Adrenal gland (tissue), 5 donors: ENCODE results near the gene SHH.

Experiments
- POLR2A ChIP-seq, 2 donors: fragments of 450-650 bp; IDR thresholded peaks; one replicate each; pipeline ENCODE4 v1.6.1; 2017; ENCODE audit warnings: antibody characterized with exemption in 2 of 2, mild to moderate bottlenecking in 2 of 2, moderate library complexity in 1 of 2
- TF ChIP-seq, protein P1 (sequence below), 6 experiments: fragments of 450-650 bp in 4 of 6; fragments of 200-600 bp in 2 of 6; sonication (generic) in 1 of 6; IDR thresholded peaks; 1 replicate in 5 of 6; 2 replicates in 1 of 6; pipeline versions ENCODE4 v1.5.1 to v1.8.0; 2016 to 2021; ENCODE audit warnings: antibody characterized with exemption in 6 of 6, mild to moderate bottlenecking in 2 of 6, moderate library complexity in 1 of 6
- donor health status: DM: no; HTN: no; CAD: no.

DNA sequence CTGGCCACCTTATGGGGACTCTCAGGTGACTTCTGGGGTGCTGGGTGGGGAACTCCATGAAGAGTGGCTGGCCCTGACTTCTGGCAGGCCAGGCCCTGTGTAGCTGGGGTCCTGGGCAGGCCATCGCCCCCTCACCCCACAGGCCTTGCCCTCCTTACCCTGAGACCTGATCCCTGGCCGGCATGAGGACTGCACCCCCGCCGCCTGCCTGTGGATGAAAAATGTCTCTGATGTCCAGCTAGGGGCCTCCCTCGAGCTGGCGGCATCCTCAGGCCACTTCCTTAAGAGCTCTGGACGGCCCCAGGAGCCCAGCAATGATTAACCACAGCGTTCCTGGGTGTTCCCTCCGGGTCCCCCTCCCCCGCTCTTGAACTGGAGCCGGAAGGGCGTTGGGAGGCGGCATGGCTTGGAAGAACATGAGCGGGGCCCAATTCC lies 31.8 kb upstream of the SHH start:
- TF ChIP-seq, protein P1, sequence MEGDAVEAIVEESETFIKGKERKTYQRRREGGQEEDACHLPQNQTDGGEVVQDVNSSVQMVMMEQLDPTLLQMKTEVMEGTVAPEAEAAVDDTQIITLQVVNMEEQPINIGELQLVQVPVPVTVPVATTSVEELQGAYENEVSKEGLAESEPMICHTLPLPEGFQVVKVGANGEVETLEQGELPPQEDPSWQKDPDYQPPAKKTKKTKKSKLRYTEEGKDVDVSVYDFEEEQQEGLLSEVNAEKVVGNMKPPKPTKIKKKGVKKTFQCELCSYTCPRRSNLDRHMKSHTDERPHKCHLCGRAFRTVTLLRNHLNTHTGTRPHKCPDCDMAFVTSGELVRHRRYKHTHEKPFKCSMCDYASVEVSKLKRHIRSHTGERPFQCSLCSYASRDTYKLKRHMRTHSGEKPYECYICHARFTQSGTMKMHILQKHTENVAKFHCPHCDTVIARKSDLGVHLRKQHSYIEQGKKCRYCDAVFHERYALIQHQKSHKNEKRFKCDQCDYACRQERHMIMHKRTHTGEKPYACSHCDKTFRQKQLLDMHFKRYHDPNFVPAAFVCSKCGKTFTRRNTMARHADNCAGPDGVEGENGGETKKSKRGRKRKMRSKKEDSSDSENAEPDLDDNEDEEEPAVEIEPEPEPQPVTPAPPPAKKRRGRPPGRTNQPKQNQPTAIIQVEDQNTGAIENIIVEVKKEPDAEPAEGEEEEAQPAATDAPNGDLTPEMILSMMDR (IDR thresholded peaks at IDR 0.05) = no peak
- no peak for TF ChIP-seq POLR2A (IDR thresholded peaks at IDR 0.05)
